GM18517 (cell line): Measurements from ENCODE around the gene DTYMK.
"Not testable (repeated sequence)": the region's sequence is repeated elsewhere in the genome, so short reads cannot be mapped to it uniquely, and the experiment has no call there.

Experiments
- ATAC-seq: cut with Tn5 transposase; IDR thresholded peaks from one replicate; pipeline ENCODE4 v1.9.1; 2021; ENCODE audit warnings: mild to moderate bottlenecking, moderate library complexity; ENCODE audit not compliant: unreplicated experiment

DTYMK gene

GRCh38 chr2:241686650-241687425 lies at the start of gene DTYMK:
DTYMK (minus strand) TSS chr2:241686815; CDS start chr2:241686783, 32 bp downstream.
- peak; percentile 84 for ATAC-seq

GRCh38 chr2:241736111-241736510 lies 49.5 kb upstream of the DTYMK start:
- ATAC-seq, result no peak

- ATAC-seq, result peak; percentile 54
These were observed 48.0 kb upstream of the DTYMK start, which contains the start of gene D2HGDH for GRCh38 chr2:241734467-241735208. D2HGDH (plus strand) TSS chr2:241734630; CDS start chr2:241735225, 595 bp downstream.

GRCh38 chr2:241734208-241734466 lies 47.5 kb upstream of the DTYMK start:
- peak; percentile 25 for ATAC-seq

- ATAC-seq, result no peak
These were observed 47.0 kb upstream of the DTYMK start for GRCh38 chr2:241733391-241734207.

- not testable (repeated sequence) for ATAC-seq
These were observed 46.0 kb upstream of the DTYMK start for GRCh38 chr2:241732513-241733186.

GRCh38 chr2:241730671-241731293 lies 44.2 kb upstream of the DTYMK start:
- ATAC-seq, result no peak

GRCh38 chr2:241729868-241730267 lies 43.3 kb upstream of the DTYMK start:
- ATAC-seq, result no peak

- ATAC-seq, result no peak
These were observed 42.0 kb upstream of the DTYMK start for GRCh38 chr2:241728627-241729026.

- ATAC-seq, result no peak
These were observed 41.4 kb upstream of the DTYMK start for GRCh38 chr2:241728000-241728399.

GRCh38 chr2:241726459-241726858 lies 39.8 kb upstream of the DTYMK start:
- no peak for ATAC-seq

- no peak for ATAC-seq
These were observed 38.6 kb upstream of the DTYMK start for GRCh38 chr2:241724975-241725870.

GRCh38 chr2:241724259-241724974 lies 37.8 kb upstream of the DTYMK start:
- ATAC-seq, result no peak

- no peak for ATAC-seq
These were observed 36.4 kb upstream of the DTYMK start for GRCh38 chr2:241722896-241723454.

- ATAC-seq, result no peak
These were observed 35.2 kb upstream of the DTYMK start for GRCh38 chr2:241721852-241722251.

GRCh38 chr2:241720560-241720959 lies 33.9 kb upstream of the DTYMK start:
- no peak for ATAC-seq

- no peak for ATAC-seq
These were observed 33.5 kb upstream of the DTYMK start for GRCh38 chr2:241720099-241720498.

GRCh38 chr2:241719093-241719492 lies 32.5 kb upstream of the DTYMK start:
- ATAC-seq, result no peak
